WTC11 (cell line): ENCODE measurements around the gene DNAJC6.

Experiments
- AR ChIP-seq: fragments of 250-450 bp; sonication (Bioruptor Pico); IDR thresholded peaks from 2 replicates; pipeline ENCODE4 v1.9.0; 2021; ENCODE audit warnings: mild to moderate bottlenecking
- NR3C1 ChIP-seq: sonication (generic); formaldehyde crosslinking; conservative IDR thresholded peaks from 2 replicates; pipeline ENCODE4 v1.8.1; 2023; ENCODE audit warnings: low read depth, mild to moderate bottlenecking, missing genetic modification reagents
- USF1 ChIP-seq: sonication (generic); formaldehyde crosslinking; IDR thresholded peaks from 2 replicates; pipeline ENCODE4 v1.8.0; 2022; ENCODE audit warnings: mild to moderate bottlenecking, missing genetic modification reagents
- ZNF121 ChIP-seq: sonication (generic); formaldehyde crosslinking; IDR thresholded peaks from 2 replicates; pipeline ENCODE4 v1.8.0; 2023; ENCODE audit warnings: missing genetic modification reagents
- ZNF512 ChIP-seq: sonication (generic); formaldehyde crosslinking; IDR thresholded peaks from 2 replicates; pipeline ENCODE4 v1.8.1; 2022; ENCODE audit warnings: missing genetic modification reagents, borderline replicate concordance
- TF ChIP-seq, protein P1 (sequence below): fragments of 200-600 bp; IDR thresholded peaks from 2 replicates; pipeline ENCODE4 v1.8.0; 2022; ENCODE audit warnings: antibody characterized with exemption

DNA sequence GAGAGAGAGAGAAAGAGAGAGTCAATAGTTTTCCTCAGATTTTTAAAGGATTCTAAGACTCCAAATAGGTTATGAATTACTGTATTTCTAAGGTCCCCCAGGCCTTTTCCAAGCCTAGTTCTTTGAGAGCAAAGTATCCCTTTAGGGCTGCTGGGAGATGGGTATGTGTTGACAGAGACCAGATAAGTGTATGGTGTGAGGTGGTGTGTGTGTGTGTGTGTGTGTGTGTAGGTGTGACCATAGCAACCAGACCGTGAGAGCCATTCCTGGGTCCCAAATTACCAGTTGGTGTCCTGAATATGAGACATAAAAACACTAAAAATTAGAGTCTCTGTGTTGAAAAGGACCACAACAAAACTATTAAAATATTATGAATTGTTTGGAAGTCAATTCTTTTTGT, 41.7 kb upstream of the DNAJC6 start:
- TF ChIP-seq, protein P1, sequence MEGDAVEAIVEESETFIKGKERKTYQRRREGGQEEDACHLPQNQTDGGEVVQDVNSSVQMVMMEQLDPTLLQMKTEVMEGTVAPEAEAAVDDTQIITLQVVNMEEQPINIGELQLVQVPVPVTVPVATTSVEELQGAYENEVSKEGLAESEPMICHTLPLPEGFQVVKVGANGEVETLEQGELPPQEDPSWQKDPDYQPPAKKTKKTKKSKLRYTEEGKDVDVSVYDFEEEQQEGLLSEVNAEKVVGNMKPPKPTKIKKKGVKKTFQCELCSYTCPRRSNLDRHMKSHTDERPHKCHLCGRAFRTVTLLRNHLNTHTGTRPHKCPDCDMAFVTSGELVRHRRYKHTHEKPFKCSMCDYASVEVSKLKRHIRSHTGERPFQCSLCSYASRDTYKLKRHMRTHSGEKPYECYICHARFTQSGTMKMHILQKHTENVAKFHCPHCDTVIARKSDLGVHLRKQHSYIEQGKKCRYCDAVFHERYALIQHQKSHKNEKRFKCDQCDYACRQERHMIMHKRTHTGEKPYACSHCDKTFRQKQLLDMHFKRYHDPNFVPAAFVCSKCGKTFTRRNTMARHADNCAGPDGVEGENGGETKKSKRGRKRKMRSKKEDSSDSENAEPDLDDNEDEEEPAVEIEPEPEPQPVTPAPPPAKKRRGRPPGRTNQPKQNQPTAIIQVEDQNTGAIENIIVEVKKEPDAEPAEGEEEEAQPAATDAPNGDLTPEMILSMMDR = no peak
- TF ChIP-seq ZNF121 (CRISPR knock-in tag) (no peak), USF1 (no peak), AR (no peak), NR3C1 (CRISPR knock-in tag) (no peak), ZNF512 (CRISPR knock-in tag) (no peak)
